AG04450 (cell line): ENCODE data around the gene TNKS2. TPM values are rescaled to one million over a fixed set of nuclear protein-coding genes. Genes with fewer than 3 reads are reported as not detected.

Source experiments
- CTCF ChIA-PET: fragments of 300-600, 350-600 bp; formaldehyde crosslinking; extraction: SDS; loops from one replicate; lab custom pipeline; 2022; ENCODE audit warnings: antibody characterized with exemption, inconsistent platforms; lab: Charles Lee
- POLR2A ChIA-PET: fragments of 350-600 bp; formaldehyde crosslinking; extraction: SDS; loops from one replicate; lab custom pipeline; 2021; ENCODE audit warnings: antibody characterized with exemption, inconsistent platforms; lab: Yijun Ruan, JAX
- DNase-seq: peaks from one replicate; pipeline ENCODE4 v3.0.0-alpha.2; 2011; ENCODE audit warnings: low read depth, low spot score
- H3K27ac ChIP-seq: one replicate; pipeline ENCODE4 v1.5.1; 2012; ENCODE audit warnings: low read depth, low read length, control low read depth
- H3K27me3 ChIP-seq: one replicate; pipeline ENCODE4 v1.6.0; 2012; ENCODE audit warnings: low read length; ENCODE audit not compliant: control insufficient read depth, insufficient read depth
- H3K4me3 ChIP-seq: 2 replicates; pipeline ENCODE4 v1.5.1; 2011; ENCODE audit warnings: mild to moderate bottlenecking, low read depth, low read length, control low read depth
- H3K9me3 ChIP-seq: 2 replicates; pipeline ENCODE4 v1.5.1; 2012; ENCODE audit warnings: low read length; ENCODE audit not compliant: control insufficient read depth, insufficient read depth
- polyA plus RNA-seq: library from polyadenylated mRNA; depleted of rRNA; stranded (reverse); fragments of >200 nt; gene quantifications from 2 replicates; pipeline ENCODE4 v1.2.3, GENCODE V29; 2011
- TF ChIP-seq, protein P1 (sequence below): IDR thresholded peaks from 2 replicates; pipeline ENCODE4 v1.5.1; 2011; ENCODE audit warnings: low read depth, low read length, control low read depth, inconsistent platforms

Gene TNKS2
- polyA plus RNA-seq, 1 experiment: 45.5 TPM

GRCh38 chr10:91798649-91799611 lies 704 bp downstream of the TNKS2 start:
- Histone ChIP-seq H3K9me3 (no peaks in the 10 kb centered on the region; the same call in 1 of the 2 replicates), H3K27ac (peak overlapping the region; percentile 57), H3K27me3 (no peaks in the 10 kb centered on the region), H3K4me3 (peak overlapping the region; percentile 90)
- DNase-seq: no peak
- ChIA-PET POLR2A (interaction anchor here (0.6 to 1.9 kb wide), 5 partner anchors 15 to 167 kb away, joined by 3 to 5 read pairs (median 4); partner anchors contain the start of genes FGFBP3 and PPP1R3C), CTCF (interaction anchor here (1.4 kb wide), 1 partner anchor 164 kb away, joined by 5 read pairs; no protein-coding TSS in a partner anchor)
- TF ChIP-seq, protein P1, sequence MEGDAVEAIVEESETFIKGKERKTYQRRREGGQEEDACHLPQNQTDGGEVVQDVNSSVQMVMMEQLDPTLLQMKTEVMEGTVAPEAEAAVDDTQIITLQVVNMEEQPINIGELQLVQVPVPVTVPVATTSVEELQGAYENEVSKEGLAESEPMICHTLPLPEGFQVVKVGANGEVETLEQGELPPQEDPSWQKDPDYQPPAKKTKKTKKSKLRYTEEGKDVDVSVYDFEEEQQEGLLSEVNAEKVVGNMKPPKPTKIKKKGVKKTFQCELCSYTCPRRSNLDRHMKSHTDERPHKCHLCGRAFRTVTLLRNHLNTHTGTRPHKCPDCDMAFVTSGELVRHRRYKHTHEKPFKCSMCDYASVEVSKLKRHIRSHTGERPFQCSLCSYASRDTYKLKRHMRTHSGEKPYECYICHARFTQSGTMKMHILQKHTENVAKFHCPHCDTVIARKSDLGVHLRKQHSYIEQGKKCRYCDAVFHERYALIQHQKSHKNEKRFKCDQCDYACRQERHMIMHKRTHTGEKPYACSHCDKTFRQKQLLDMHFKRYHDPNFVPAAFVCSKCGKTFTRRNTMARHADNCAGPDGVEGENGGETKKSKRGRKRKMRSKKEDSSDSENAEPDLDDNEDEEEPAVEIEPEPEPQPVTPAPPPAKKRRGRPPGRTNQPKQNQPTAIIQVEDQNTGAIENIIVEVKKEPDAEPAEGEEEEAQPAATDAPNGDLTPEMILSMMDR: no peak

DNA sequence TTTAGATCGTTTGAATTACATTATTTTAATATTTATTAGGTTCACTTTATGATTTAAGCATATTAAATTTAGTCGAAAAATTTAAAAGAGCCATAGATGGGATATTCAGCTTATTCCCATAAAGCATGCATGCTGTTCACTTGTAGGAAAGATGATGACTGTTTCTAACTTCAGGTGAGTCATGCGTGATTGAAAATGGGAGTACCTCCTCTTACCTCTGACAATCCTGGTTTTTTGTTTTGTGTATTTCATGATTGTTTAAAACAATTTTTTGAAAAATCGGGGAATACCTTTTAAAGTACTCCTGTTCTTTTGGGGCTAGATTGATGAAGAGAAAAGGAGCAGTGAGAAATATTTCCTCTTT lies 1.4 kb downstream of the TNKS2 start:
- DNase-seq: no peak
- no peak overlapping the region for H3K27ac ChIP-seq
- TF ChIP-seq, protein P1: no peak
- peak overlapping the region; percentile 90 for H3K4me3 ChIP-seq
- ChIA-PET POLR2A (no interaction called here), CTCF (interaction anchor here (1.4 kb wide), 1 partner anchor 164 kb away, joined by 5 read pairs; no protein-coding TSS in a partner anchor)
- H3K9me3 ChIP-seq: no peaks in the 10 kb centered on the region; the same call in 1 of the 2 replicates
- no peaks in the 10 kb centered on the region for H3K27me3 ChIP-seq

DNA sequence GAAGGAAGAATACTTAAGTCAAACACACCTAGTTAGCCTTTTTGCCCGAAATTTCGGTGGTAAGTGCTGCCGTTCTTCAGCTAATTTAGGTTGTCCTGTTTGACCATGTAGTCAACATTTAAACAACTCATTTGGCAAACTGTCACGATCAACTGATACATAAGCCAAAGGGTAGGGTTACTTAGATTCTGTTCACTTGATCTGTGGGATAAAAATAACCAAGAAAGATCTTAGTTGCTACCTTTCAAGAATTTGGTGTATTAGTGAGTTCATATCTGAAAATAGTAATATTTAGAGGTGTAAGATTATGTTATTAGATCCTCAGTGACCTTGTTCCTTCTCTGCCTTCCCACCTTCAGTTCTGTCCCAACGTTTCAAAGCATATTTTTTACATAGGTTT lies 2.0 kb downstream of the TNKS2 start:
- ChIA-PET CTCF (interaction anchor here (0.8 to 1.4 kb wide), 3 partner anchors 41 to 307 kb away, joined by 3 to 5 read pairs (median 3); no protein-coding TSS in a partner anchor), POLR2A (no interaction called here)
- H3K4me3 ChIP-seq: peak overlapping the region; percentile 90
- no peaks in the 10 kb centered on the region; the same call in 1 of the 2 replicates for H3K9me3 ChIP-seq
- no peak overlapping the region for H3K27ac ChIP-seq
- no peak for DNase-seq
- H3K27me3 ChIP-seq: no peaks in the 10 kb centered on the region
- TF ChIP-seq, protein P1: no peak

DNA sequence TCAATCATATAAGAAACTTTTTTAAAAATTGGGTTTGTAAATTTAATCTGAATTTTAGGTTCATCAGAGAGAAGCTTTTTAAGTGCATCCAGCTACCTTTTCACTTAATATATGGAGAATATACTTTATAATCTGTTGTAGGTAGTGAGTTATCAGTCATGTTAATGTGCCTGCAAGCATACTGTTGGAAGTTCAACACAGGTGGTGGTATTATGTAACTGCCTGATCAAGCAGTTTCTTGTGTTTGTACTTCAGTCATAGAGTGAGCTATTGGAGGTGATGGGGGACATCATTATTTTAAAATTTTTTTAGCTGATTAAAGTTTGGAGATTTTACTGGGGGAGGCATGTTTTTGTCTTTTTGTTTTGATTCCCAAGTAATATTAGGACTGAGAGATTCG lies 2.5 kb downstream of the TNKS2 start:
- H3K4me3 ChIP-seq: no peak overlapping the region; the same call in 1 of the 2 replicates
- no peaks in the 10 kb centered on the region; the same call in 1 of the 2 replicates for H3K9me3 ChIP-seq
- CTCF ChIA-PET: interaction anchor here (0.8 to 1.2 kb wide), 2 partner anchors 42 to 308 kb away, joined by 3 read pairs; no protein-coding TSS in a partner anchor
- TF ChIP-seq, protein P1: no peak
- H3K27me3 ChIP-seq: no peaks in the 10 kb centered on the region
- DNase-seq: no peak
- POLR2A ChIA-PET: no interaction called here
- H3K27ac ChIP-seq: no peak overlapping the region
